Ectodermal cell (in vitro differentiated cells): ENCODE measurements around the gene IL17REL.
"Not testable (repeated sequence)": the region's sequence is repeated elsewhere in the genome, so short reads cannot be mapped to it uniquely, and the experiment has no call there.

Source experiments
- H3K27ac ChIP-seq: 2 replicates; pipeline ENCODE4 v1.7.0; 2013; ENCODE audit warnings: mild to moderate bottlenecking, low read depth, low read length; ENCODE audit not compliant: insufficient read depth, poor library complexity, severe bottlenecking
- H3K27me3 ChIP-seq: 2 replicates; pipeline ENCODE4 v1.7.0; 2013; ENCODE audit warnings: mild to moderate bottlenecking, low read length; ENCODE audit not compliant: insufficient read depth, control insufficient read depth, poor library complexity, severe bottlenecking
- H3K36me3 ChIP-seq: one replicate; pipeline ENCODE4 v1.7.0; 2013; ENCODE audit warnings: low read length; ENCODE audit not compliant: control insufficient read depth, insufficient read depth
- H3K4me1 ChIP-seq: one replicate; pipeline ENCODE4 v1.7.0; 2013; ENCODE audit warnings: low read length; ENCODE audit not compliant: control insufficient read depth, insufficient read depth
- H3K4me3 ChIP-seq: 2 replicates; pipeline ENCODE4 v1.7.0; 2013; ENCODE audit warnings: low read depth, low read length, control low read depth; ENCODE audit not compliant: insufficient read depth
- H3K9me3 ChIP-seq: 2 replicates; pipeline ENCODE4 v1.7.0; 2013; ENCODE audit warnings: mild to moderate bottlenecking, low read length, moderate library complexity; ENCODE audit not compliant: control insufficient read depth
- WGBS, 2 experiments: methylation state at CpG; one replicate each; pipeline ENCODE4 v1.1.7; 2013; ENCODE audit warnings: missing lambda C conversion rate in 2 of 2; 5-methylcytosine and 5-hydroxymethylcytosine counted together

IL17REL gene

DNA sequence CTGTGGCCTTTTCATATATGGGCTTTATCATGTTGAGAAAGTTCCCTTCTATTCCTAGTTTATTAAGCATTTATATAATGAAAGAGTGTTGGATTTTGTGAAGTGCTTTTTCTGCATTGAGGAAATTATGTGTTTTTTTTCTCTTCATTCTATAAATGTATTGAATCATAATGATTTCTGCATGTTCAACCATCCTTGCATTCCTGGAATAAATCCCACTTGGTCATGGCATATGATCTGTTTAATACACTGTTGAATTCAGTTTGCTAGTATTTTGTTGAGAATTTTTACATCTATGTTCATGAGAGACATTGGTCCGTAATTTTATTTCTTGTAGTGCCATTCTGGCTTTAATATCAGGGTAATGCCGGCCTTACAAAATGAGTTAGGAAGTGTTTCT is 26.2 kb downstream of the IL17REL start:
- WGBS, 2 experiments = 98 to 100% methylated on average over 2 of the region's 2 CpGs
- H3K36me3 ChIP-seq = no peaks in the 10 kb centered on the region
- H3K27ac ChIP-seq = no peak overlapping the region
- H3K9me3 ChIP-seq = no peaks in the 10 kb centered on the region
- H3K4me3 ChIP-seq = no peak overlapping the region
- H3K27me3 ChIP-seq = peaks cover 41% of the 10 kb centered on the region
- H3K4me1 ChIP-seq = no peaks in the 10 kb centered on the region

DNA sequence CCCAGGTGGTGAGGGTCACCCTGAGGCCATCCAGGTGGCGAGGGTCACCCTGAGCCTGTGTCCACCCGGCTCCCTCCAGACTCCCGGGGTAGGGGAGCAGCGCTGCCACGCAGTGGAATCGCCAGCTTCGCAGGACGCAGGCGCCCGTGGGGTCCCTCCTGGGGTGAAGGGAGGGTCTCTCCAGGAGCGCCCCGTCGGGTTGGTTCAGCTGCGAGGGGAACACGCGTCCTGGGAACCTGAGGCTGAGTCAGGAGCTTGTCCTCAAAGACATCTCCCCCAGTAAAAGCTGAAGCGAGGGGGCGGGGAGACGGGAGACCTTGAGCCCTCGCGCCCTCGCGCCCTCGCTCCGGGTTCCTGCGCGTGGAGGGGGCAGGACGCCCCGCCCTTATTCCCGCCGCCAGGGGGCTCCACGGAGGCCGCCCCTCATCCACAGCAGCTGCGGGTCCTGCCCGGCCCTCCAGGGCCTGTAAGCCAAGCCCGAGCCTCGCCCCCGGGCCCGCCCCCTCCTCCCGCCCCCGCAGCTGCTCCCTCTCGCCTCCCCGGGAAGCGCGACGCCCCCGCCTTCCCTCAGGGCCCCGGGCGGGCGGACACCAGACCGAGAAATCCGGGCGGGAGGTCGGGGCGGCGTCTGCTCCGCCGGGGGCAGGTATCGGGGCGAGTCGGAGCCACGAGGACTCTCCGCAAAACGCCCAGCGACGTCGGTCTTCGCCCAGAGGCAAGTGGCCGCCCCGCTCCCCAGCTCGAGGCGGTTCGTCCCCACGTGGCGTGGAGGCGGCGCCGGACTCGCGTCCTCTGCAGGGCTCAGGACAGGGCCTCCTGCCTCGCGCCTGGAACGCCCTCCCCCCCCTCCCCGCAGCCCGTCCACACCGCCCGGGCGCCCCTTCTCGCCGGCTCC is 29.2 kb downstream of the IL17REL start:
- H3K4me1 ChIP-seq = no peaks in the 10 kb centered on the region
- no peaks in the 10 kb centered on the region for H3K9me3 ChIP-seq
- peaks cover 41% of the 10 kb centered on the region for H3K27me3 ChIP-seq
- no peak overlapping the region for H3K27ac ChIP-seq
- H3K4me3 ChIP-seq = no peak overlapping the region
- no peaks in the 10 kb centered on the region for H3K36me3 ChIP-seq
- 18 to 20% methylated on average over 90 of the region's 90 CpGs for WGBS, 2 experiments

DNA sequence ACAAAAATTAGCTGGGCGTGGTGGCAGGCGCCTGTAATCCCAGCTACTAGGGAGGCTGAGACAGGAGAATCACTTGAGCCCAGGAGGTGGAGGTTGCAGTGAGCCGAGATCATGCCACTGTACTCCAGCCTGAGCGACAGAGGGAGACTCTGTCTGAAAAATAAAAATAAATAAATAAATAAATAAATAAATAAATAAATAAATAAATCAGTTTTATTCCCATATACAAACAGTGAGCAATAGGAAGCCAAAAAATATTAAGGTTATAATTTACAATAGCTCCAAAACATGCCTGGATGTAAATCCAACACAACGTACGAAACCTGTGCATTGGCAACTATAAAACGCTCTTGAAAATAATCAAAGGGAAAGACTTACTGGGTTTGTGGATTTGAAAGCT is 30.8 kb downstream of the IL17REL start:
- 93 to 95% methylated on average over 6 of the region's 7 CpGs for WGBS, 2 experiments

DNA sequence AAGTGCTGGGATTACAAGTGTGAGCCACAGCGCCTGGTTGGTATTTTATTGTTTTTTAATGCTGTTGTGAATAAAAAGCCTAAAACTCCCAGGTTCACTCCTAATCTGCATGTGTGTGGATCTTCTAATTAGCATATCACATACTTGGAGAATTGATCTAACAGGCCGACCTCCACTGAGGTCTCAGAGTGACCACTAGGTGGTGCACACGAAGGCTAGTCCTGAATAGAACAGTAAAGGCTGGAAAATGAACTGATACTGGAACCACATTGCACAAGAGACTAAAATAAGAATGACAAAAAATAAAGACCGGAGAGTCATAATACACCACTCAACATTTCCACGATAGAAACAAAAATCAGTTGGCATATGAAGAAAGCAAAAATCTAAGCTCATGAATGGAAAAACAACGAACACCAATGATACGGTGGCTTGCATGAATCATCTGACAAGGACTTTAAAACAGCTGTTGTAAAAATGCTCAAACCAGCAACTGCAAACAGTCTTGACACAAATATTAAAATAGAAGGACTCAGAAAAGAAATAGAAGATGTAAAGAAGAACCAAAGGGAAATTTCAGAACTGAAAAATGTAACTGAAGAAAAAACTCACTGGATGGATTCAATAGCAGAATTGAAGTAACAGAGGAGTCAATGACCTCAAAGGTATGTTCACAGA is 32.8 kb downstream of the IL17REL start:
- WGBS, 2 experiments = 51 to 53% methylated on average over 7 of the region's 7 CpGs

More for the DNA sequence above, 30.8 kb downstream of the IL17REL start:
- not testable (repeated sequence) for H3K27ac ChIP-seq, H3K4me1 ChIP-seq, H3K36me3 ChIP-seq, H3K4me3 ChIP-seq, H3K9me3 ChIP-seq
- H3K27me3 ChIP-seq = peaks cover 41% of the 10 kb centered on the region

DNA sequence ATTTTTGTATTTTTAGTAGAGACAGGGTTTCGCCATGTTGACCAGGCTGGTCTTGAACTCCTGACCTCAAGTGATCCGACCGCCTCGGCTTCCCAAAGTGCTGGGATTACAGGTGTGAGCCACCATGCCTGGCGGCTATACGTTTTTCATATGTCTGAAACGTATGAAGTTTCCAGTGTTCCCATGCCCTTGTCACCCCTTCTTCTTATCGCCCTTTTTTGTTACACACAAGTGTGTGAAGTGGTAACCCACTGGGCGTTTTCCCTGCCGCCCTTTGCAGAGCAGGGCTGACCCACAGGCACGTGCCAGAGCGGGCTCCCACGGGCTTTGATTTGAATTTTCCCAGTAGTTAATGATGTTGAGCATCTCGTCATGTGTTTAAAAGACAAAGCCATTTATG is 35.0 kb downstream of the IL17REL start:
- no peaks in the 10 kb centered on the region for H3K36me3 ChIP-seq
- peaks cover 8% of the 10 kb centered on the region for H3K27me3 ChIP-seq
- 90% methylated on average over 14 of the region's 14 CpGs for WGBS, 2 experiments
- no peaks in the 10 kb centered on the region for H3K9me3 ChIP-seq
- no peaks in the 10 kb centered on the region for H3K4me1 ChIP-seq
- no peak overlapping the region for H3K4me3 ChIP-seq
- no peak overlapping the region for H3K27ac ChIP-seq

More for the DNA sequence above, 32.8 kb downstream of the IL17REL start:
- H3K9me3 ChIP-seq = no peaks in the 10 kb centered on the region
- H3K4me3 ChIP-seq = no peak overlapping the region
- peaks cover 25% of the 10 kb centered on the region for H3K27me3 ChIP-seq
- no peak overlapping the region for H3K27ac ChIP-seq
- H3K4me1 ChIP-seq = no peaks in the 10 kb centered on the region
- no peaks in the 10 kb centered on the region for H3K36me3 ChIP-seq

DNA sequence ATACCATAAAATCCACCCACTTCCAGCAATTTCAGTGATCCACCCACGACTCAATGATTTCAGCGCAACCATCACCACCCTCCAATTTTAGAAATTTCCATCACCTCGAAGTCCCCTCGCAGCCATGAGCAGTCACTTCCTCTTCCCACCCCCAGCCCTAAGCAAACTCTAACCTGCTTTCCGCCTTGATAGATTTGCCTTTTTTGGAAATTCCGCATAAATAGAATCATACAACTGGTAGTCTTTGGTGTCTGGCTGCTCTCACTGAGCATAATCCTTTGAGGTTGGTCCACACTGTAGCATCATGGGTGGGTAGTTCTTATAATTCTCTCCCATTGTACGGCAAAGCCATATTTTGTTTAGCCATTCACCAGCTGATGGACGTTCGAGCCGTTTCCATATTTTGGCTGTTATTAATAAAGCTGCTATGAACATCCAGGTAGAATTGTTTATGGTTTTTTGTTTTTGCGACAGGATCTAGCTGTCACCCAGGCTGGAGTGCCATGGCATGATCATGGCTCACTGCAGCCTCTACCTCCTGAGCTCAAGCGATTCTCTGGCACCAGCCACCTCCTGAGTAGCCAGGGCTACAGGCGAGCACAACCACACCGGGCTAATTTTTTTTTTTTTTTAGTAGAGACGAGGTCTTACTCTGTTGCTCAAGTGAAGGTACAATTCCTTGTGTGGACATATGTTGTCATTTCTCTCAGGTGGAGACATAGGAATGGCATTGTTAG is 36.0 kb downstream of the IL17REL start:
- 82 to 86% methylated on average over 15 of the region's 15 CpGs for WGBS, 2 experiments
- Histone ChIP-seq H3K4me3 (no peak overlapping the region), H3K36me3 (no peaks in the 10 kb centered on the region), H3K27ac (no peak overlapping the region), H3K27me3 (peaks cover 14% of the 10 kb centered on the region), H3K4me1 (no peaks in the 10 kb centered on the region), H3K9me3 (no peaks in the 10 kb centered on the region)

DNA sequence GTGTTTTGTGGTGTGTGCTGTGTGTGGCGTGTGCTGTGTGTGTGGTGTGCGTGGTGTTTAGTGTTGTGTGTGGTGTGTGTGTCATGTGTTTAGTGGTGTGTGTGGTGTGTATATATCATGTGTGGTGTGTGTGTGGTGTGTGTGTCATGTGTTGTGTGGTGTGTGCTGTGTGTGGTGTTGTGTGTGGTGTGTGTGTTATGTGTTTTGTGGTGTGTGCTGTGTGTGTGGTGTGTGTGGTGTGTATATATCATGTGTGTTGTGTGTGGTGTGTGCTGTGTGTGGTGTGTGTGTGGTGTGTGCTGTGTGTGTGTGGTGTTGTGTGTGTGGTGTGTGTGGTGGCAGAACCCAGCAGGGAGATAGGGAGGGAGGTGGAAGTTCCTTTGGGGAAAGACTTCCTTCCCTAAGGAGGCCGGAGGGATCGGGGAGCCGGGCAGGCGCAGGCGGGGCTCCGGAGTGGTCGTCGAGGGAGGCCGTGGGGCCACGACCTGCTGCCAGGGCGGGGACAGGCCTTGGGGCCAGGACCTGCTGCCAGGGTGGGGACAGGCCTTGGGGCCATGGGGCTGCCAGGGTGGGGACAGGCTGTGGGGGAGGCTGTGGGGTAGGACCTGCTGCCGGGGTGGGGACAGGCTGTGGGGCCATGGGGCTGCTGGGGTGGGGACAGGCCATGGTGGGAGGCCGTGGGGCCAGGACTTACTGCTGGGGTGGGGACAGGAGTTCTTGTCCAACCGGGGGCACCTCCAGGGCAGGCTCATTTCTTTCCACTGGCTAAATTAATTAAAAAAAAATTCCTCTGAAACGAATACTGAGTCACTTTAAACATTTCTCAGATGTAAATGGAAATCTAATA is 36.8 kb downstream of the IL17REL start:
- H3K27ac ChIP-seq = no peak overlapping the region

DNA sequence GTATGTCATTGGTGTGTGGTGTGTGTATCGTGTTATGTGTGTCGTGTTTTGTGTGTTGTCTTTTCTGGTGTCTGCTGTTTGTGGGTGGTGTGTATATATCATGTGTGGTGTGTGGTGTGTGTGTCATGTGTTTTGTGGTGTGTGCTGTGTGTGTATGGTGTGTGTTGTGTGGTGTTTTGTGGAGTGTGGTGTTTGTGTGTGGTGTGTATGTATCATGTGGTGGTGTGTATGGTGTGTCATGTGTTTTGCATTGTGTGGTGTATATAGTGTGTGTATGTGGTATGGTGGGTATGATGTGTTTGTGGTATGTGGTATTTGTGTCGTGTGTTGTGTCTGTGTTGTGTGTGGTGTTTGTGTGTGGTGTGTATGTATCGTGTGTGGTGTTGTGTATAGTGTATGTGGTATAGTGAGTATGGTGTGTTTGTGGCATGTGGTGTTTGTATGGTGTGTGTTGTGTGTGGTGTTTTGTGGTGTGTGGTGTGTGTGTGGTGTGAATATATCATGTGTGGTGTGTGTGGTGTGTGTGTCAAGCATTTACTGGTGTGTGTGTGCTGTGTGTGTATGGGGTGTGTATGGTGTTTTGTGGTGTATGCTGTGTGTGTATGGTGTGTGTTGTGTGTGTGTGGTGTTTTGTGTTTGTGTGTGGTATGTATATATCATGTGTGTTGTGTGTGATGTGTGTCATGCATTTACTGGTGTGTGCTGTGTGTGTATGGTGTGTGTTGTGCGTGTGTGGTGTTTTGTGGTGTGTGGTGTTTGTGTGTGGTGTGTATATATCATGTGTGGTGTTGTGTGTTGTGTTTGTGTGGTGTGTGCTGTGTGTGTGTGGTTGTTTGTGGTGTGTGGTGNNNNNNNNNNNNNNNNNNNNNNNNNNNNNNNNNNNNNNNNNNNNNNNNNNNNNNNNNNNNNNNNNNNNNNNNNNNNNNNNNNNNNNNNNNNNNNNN is 39.3 kb downstream of the IL17REL start:
- 82 to 86% methylated on average over 5 of the region's 5 CpGs for WGBS, 2 experiments
- H3K4me3 ChIP-seq = no peak overlapping the region

More for the DNA sequence above, 36.8 kb downstream of the IL17REL start:
- H3K27me3 ChIP-seq = peaks cover 23% of the 10 kb centered on the region
- WGBS, 2 experiments = 59 to 64% methylated on average over 16 to 17 of the region's 17 CpGs
- no peaks in the 10 kb centered on the region for H3K4me1 ChIP-seq
- H3K9me3 ChIP-seq = no peaks in the 10 kb centered on the region
- no peaks in the 10 kb centered on the region for H3K36me3 ChIP-seq
- H3K4me3 ChIP-seq = no peak overlapping the region

More for the DNA sequence above, 39.3 kb downstream of the IL17REL start:
- no peak overlapping the region for H3K27ac ChIP-seq
- H3K9me3 ChIP-seq = no peaks in the 10 kb centered on the region
- no peaks in the 10 kb centered on the region for H3K4me1 ChIP-seq
- H3K36me3 ChIP-seq = no peaks in the 10 kb centered on the region
- peaks cover 30% of the 10 kb centered on the region for H3K27me3 ChIP-seq
